ENCODE data around the gene SEC16A.
A peak's percentile ranks its signal among the peaks of the same experiment; 100 is the strongest.

Gene SEC16A

DNA sequence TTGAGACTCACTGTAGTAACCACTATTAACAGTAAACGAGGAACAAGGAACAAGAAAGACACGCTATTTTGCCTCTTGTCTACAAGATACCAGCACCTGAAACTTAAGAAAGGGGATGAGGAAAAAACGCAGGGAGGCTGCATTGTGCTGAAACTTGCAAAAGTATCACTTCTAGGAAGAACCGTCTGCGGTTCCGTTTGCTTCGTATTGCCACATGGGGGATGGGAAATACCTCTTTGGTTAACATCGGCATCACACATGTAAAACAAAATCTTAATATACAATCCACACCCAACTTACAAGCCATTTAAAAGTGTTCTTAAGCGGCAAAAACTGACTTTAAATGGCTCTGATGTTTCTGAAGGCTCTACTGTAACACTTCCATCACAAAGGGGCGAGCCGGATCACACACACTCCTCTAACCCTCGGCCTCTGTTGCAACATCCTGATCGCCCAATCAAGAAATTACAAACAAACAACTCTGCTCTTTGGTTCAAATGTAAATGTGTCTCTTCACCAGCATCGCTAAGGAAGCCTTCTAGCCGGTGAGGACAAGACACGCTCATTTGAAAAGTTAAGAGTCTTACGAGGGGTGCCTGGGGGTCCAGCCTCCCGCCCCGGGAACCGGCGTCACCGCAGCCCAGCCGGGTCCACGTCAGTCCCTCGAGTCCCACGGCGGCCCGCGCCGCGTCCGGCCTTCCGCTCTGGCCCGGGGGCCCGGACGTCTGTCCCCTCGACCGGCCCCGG lies 621 bp downstream of the SEC16A start:
- Histone ChIP-seq H3K4me3 (IDR thresholded peaks at IDR 0.05; ENCODE audit: insufficient read depth, low read depth, low read length) (peak overlapping the region; percentile 10), H3K36me3 (ENCODE audit: insufficient read depth) (no peaks in the 10 kb centered on the region; the same call in 1 of the 2 replicates), H3K9ac (peak overlapping the region; percentile 79), H3K79me2 (ENCODE audit: insufficient read depth, low read depth) (peaks cover 52% of the 10 kb centered on the region), H3K4me2 (peak overlapping the region; percentile 60), H4K20me1 (ENCODE audit: insufficient read depth) (peaks cover 19% of the 10 kb centered on the region; the same call in 1 of the 2 replicates), H3K27ac (peak overlapping the region; percentile 66), H3K27me3 (ENCODE audit: insufficient read depth, low read depth) (peaks cover 25% of the 10 kb centered on the region), H2AFZ (ENCODE audit: low read depth) (peak overlapping the region; percentile 26; the same call in 1 of the 2 replicates), H3K4me1 (ENCODE audit: low read depth, poor library complexity, severe bottlenecking) (peaks cover 30% of the 10 kb centered on the region)
- TF ChIP-seq, protein P1, sequence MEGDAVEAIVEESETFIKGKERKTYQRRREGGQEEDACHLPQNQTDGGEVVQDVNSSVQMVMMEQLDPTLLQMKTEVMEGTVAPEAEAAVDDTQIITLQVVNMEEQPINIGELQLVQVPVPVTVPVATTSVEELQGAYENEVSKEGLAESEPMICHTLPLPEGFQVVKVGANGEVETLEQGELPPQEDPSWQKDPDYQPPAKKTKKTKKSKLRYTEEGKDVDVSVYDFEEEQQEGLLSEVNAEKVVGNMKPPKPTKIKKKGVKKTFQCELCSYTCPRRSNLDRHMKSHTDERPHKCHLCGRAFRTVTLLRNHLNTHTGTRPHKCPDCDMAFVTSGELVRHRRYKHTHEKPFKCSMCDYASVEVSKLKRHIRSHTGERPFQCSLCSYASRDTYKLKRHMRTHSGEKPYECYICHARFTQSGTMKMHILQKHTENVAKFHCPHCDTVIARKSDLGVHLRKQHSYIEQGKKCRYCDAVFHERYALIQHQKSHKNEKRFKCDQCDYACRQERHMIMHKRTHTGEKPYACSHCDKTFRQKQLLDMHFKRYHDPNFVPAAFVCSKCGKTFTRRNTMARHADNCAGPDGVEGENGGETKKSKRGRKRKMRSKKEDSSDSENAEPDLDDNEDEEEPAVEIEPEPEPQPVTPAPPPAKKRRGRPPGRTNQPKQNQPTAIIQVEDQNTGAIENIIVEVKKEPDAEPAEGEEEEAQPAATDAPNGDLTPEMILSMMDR (conservative IDR thresholded peaks at IDR 0.05; ENCODE audit: low read depth, low read length), result no peak

DNA sequence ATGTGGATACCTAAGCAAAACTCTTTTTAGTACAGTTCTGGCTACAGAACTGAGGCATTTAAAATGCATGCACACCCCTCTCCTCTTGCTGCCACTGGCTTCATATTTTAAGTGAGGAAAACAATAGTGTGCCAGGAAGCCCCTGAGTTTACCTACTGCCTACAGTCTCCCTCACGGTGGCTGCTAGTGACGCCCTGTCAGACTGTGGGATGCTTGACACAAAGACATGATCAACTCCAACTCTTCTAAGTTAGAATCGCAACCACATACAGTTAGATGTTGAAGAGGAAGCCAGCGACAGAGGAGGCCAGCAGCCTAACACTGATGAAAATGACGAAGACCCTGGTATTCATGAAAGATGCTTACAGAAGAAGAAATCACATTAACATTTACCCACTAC lies 1.3 kb downstream of the SEC16A start:
- H3K4me1 ChIP-seq (ENCODE audit: low read depth, poor library complexity, severe bottlenecking), result peaks cover 30% of the 10 kb centered on the region
- no peaks in the 10 kb centered on the region; the same call in 1 of the 2 replicates for H3K36me3 ChIP-seq (ENCODE audit: insufficient read depth)
- peaks cover 19% of the 10 kb centered on the region; the same call in 1 of the 2 replicates for H4K20me1 ChIP-seq (ENCODE audit: insufficient read depth)
- H3K4me3 ChIP-seq (IDR thresholded peaks at IDR 0.05; ENCODE audit: insufficient read depth, low read depth, low read length), result peak overlapping the region; percentile 10
- peaks cover 52% of the 10 kb centered on the region for H3K79me2 ChIP-seq (ENCODE audit: insufficient read depth, low read depth)
- peak overlapping the region; percentile 60 for H3K4me2 ChIP-seq
- no peak overlapping the region for H2AFZ ChIP-seq (ENCODE audit: low read depth)
- H3K27ac ChIP-seq, result peak overlapping the region; percentile 66; the same call in 1 of the 2 replicates
- H3K27me3 ChIP-seq (ENCODE audit: insufficient read depth, low read depth), result peaks cover 19% of the 10 kb centered on the region
- H3K9ac ChIP-seq, result peak overlapping the region; percentile 79; the same call in 1 of the 2 replicates
- TF ChIP-seq, protein P1 (conservative IDR thresholded peaks at IDR 0.05; ENCODE audit: low read depth, low read length), result no peak

DNA sequence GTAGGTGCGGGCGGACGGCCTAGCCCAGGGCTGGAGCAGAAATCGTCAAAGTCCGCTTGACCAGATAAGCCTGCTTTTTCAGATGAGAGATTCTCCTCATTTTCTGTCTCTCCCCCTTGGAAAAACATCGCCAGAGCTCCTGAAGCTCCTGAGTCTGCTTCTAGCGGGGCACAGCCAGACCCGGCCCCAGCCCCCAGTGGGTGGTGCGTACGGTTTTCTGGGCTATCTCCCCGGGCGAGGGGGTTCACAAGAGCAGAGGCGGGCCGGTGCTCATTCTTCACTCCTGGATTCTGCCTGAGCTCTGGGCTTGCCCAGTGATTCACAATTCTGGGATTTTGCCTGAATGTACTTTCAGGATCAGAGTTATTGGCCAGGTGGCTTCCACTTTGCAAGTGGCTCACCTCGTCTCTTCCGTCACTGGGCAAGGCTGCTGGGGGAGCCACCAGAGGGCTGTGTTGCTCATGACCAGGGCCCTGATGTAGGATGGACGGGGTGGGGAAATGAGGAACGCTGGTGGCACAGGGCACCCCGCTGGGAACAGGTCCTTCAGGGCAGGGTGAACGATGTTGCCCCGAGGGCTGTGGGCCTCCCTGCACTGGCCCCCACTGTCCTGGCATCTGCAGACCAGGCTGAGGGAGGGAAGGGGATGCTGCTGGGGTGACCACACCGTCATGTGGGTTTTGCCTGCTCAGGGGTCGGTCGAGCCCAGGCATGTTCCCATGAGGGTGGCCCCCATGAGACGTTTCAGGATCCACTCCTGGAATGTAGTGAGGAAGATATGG lies 6.3 kb downstream of the SEC16A start:
- Histone ChIP-seq H2AFZ (ENCODE audit: low read depth) (no peak overlapping the region), H3K27me3 (ENCODE audit: insufficient read depth, low read depth) (no peaks in the 10 kb centered on the region), H3K36me3 (ENCODE audit: insufficient read depth) (peaks cover 4% of the 10 kb centered on the region; the same call in 1 of the 2 replicates), H3K4me3 (IDR thresholded peaks at IDR 0.05; ENCODE audit: insufficient read depth, low read depth, low read length) (no peak overlapping the region), H3K9ac (no peak overlapping the region), H3K4me2 (no peak overlapping the region), H4K20me1 (ENCODE audit: insufficient read depth) (peaks cover 14% of the 10 kb centered on the region; the same call in 1 of the 2 replicates), H3K4me1 (ENCODE audit: low read depth, poor library complexity, severe bottlenecking) (peaks cover 20% of the 10 kb centered on the region), H3K27ac (no peak overlapping the region), H3K79me2 (ENCODE audit: insufficient read depth, low read depth) (peaks cover 39% of the 10 kb centered on the region)
- TF ChIP-seq, protein P1 (conservative IDR thresholded peaks at IDR 0.05; ENCODE audit: low read depth, low read length), result no peak

DNA sequence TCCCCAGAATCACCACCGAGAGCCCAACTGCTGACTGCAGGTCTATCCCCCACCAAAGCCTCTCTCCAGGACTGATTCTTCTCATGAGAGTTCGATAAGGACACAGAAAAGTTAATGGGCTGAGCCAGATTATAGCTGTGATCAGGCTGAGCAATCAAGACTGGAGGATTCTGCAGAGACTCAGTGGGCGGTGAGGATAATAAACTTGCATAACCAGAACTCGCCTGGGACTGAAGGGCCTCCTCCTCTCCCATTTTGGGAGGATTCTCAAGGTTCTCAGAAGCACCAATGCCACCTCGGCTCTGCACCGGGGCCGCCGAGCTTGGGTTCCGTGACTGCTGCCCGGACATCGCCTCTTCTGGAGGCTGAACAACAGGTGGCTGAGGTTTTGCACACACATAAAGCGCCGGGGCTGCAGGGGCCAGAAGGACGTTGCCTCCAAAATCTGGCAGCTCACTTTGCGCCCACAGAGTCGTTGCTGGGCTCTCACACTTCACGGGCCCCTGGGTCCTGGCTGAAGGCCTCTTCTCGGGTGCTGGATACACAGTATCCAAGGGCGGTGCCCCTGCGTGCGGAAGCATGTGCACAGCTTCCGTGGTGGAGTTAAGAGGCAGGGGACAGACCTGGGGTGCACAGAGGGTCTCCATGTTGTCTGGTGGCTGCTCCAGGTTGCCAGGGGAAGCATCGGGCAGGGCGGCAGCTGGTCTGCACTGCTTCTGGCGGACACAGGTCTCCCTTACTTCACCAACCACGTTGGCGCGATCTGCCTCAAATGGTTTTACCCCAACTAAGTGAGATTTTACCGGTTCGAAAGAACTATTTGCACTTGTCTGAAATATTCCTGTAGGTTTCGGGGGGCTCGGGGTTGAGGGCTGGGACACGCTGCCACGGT lies 7.6 kb downstream of the SEC16A start:
- no peak overlapping the region for H3K9ac ChIP-seq
- no peak overlapping the region for H2AFZ ChIP-seq (ENCODE audit: low read depth)
- TF ChIP-seq, protein P1 (conservative IDR thresholded peaks at IDR 0.05; ENCODE audit: low read depth, low read length), result no peak
- peaks cover 4% of the 10 kb centered on the region; the same call in 1 of the 2 replicates for H3K36me3 ChIP-seq (ENCODE audit: insufficient read depth)
- no peak overlapping the region for H3K4me3 ChIP-seq (IDR thresholded peaks at IDR 0.05; ENCODE audit: insufficient read depth, low read depth, low read length)
- no peak overlapping the region for H3K27ac ChIP-seq
- H3K4me1 ChIP-seq (ENCODE audit: low read depth, poor library complexity, severe bottlenecking), result peaks cover 7% of the 10 kb centered on the region
- peaks cover 26% of the 10 kb centered on the region for H3K79me2 ChIP-seq (ENCODE audit: insufficient read depth, low read depth)
- peaks cover 11% of the 10 kb centered on the region; the same call in 1 of the 2 replicates for H4K20me1 ChIP-seq (ENCODE audit: insufficient read depth)
- no peak overlapping the region for H3K4me2 ChIP-seq
- H3K27me3 ChIP-seq (ENCODE audit: insufficient read depth, low read depth), result no peaks in the 10 kb centered on the region
